CD4-positive, alpha-beta T cell (primary cell): Measurements from ENCODE around the gene RGR. TPM values are rescaled to one million over a fixed set of nuclear protein-coding genes. Genes with fewer than 3 reads are reported as not detected.

Experiments
- ATAC-seq: fragments of 200-7000 bp; cut with Tn5 transposase; one replicate; pipeline ENCODE4 v1.10.0; 2022; ENCODE audit warnings: mild to moderate bottlenecking; ENCODE audit not compliant: poor library complexity
- CTCF ChIA-PET: fragments of 350-600 bp; sonication (Branson Sonifier 250); formaldehyde crosslinking; loops from one replicate; lab custom pipeline; 2021; ENCODE audit warnings: antibody characterized with exemption, inconsistent platforms; lab: Charles Lee
- POLR2A ChIA-PET: fragments of 350-600 bp; sonication (Branson Sonifier 250); formaldehyde crosslinking; loops from one replicate; lab custom pipeline; 2021; ENCODE audit warnings: antibody characterized with exemption, inconsistent platforms; lab: Charles Lee
- DNase-seq, 14 experiments: peaks; one replicate each; pipeline ENCODE4 v3.0.0-alpha.2; 2013 to 2020; ENCODE audit warnings: mixed read lengths in 2 of 14
- H3K27ac ChIP-seq, 2 donors: one replicate each; pipeline versions ENCODE4 v1.5.1 to v1.7.0; 2013; ENCODE audit warnings: low read length in 2 of 2, low read depth in 1 of 2, mild to moderate bottlenecking in 1 of 2
- H3K27me3 ChIP-seq, 2 experiments: 1 replicate in 1 of 2; 2 replicates in 1 of 2; pipeline versions ENCODE4 v1.6.1 to v1.7.0; 2013; ENCODE audit warnings: low read length in 2 of 2, control low read depth in 1 of 2, mild to moderate bottlenecking in 1 of 2, moderate library complexity in 1 of 2; ENCODE audit not compliant: insufficient read depth in 2 of 2, control insufficient read depth in 1 of 2
- H3K36me3 ChIP-seq: one replicate; pipeline ENCODE4 v1.6.1; 2013; ENCODE audit warnings: low read length, control low read depth; ENCODE audit not compliant: insufficient read depth
- H3K4me1 ChIP-seq: one replicate; pipeline ENCODE4 v1.6.1; 2013; ENCODE audit warnings: low read length, control low read depth; ENCODE audit not compliant: insufficient read depth
- H3K4me3 ChIP-seq: one replicate; pipeline ENCODE4 v1.5.1; 2013; ENCODE audit warnings: mild to moderate bottlenecking, low read length, moderate library complexity
- H3K9me3 ChIP-seq, 2 experiments: 1 replicate in 1 of 2; 2 replicates in 1 of 2; pipeline versions ENCODE4 v1.6.1 to v1.7.0; 2013; ENCODE audit warnings: low read length in 2 of 2, mild to moderate bottlenecking in 2 of 2, control low read depth in 1 of 2, moderate library complexity in 1 of 2; ENCODE audit not compliant: control insufficient read depth in 1 of 2, insufficient read depth in 1 of 2
- H3K27ac Mint-ChIP-seq: one replicate; pipeline ENCODE4 v1.8.0; 2020; ENCODE audit warnings: mixed read lengths
- H3K27me3 Mint-ChIP-seq: one replicate; pipeline ENCODE4 v1.8.0; 2021; ENCODE audit warnings: mixed read lengths
- H3K36me3 Mint-ChIP-seq: one replicate; pipeline ENCODE4 v1.8.0; 2021; ENCODE audit warnings: low read depth, mixed read lengths
- H3K4me1 Mint-ChIP-seq: one replicate; pipeline ENCODE4 v1.8.0; 2021; ENCODE audit warnings: low read depth, mixed read lengths
- H3K4me3 Mint-ChIP-seq: one replicate; pipeline ENCODE4 v1.8.0; 2020; ENCODE audit warnings: mild to moderate bottlenecking, mixed read lengths
- H3K9me3 Mint-ChIP-seq: one replicate; pipeline ENCODE4 v1.8.0; 2020; ENCODE audit warnings: mixed read lengths
- intact Hi-C, 2 experiments: fragments of 100-400 bp; cut with DNase I in 1 of 2; cut with micrococcal nuclease in 1 of 2; formaldehyde crosslinking; loops; one replicate each; pipeline versions ENCODE4 v1.15.1 to v1.9.0; 2023 to 2025; cut with DNase I, micrococcal nuclease
- total RNA-seq, 174 experiments: library from RNA in 2 of 174; stranded (reverse) in 2 of 174; gene quantifications; one replicate each; pipeline ENCODE4 v1.2.3 and lab custom pipeline; 2021 to 2026
- TF ChIP-seq, protein P1 (sequence below): fragments of 200-600 bp; IDR thresholded peaks from one replicate; pipeline ENCODE4 v1.8.0; 2022; ENCODE audit warnings: antibody characterized with exemption, mild to moderate bottlenecking

The RGR gene
- total RNA-seq, 2 experiments from 2014 or later, result not detected

DNA sequence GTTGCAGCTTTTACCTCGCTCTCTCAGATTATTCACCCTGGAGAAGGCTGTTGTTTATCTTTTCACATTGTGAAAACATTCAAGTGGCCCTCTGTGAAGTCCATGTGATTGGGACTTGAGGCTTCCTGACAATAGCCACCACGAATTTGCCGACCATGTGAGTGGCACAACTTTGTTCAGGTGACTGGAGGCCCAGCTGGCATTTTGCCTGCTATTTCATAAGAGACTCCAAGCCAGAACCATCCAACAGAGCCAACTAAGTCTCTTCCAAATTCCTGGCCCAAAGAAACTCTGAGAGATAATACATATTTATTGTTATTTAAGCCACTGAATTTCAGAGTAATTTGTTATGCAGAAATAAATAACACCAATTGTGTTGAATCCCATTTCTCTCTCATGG lies 45.4 kb downstream of the RGR start:
- DNase-seq, result no peak
- TF ChIP-seq, protein P1, sequence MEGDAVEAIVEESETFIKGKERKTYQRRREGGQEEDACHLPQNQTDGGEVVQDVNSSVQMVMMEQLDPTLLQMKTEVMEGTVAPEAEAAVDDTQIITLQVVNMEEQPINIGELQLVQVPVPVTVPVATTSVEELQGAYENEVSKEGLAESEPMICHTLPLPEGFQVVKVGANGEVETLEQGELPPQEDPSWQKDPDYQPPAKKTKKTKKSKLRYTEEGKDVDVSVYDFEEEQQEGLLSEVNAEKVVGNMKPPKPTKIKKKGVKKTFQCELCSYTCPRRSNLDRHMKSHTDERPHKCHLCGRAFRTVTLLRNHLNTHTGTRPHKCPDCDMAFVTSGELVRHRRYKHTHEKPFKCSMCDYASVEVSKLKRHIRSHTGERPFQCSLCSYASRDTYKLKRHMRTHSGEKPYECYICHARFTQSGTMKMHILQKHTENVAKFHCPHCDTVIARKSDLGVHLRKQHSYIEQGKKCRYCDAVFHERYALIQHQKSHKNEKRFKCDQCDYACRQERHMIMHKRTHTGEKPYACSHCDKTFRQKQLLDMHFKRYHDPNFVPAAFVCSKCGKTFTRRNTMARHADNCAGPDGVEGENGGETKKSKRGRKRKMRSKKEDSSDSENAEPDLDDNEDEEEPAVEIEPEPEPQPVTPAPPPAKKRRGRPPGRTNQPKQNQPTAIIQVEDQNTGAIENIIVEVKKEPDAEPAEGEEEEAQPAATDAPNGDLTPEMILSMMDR, result no peak
- Histone ChIP-seq H3K4me3 (no peak overlapping the region), H3K27ac (no peak overlapping the region), H3K4me1 (no peaks in the 10 kb centered on the region), H3K36me3 (no peaks in the 10 kb centered on the region), H3K27me3 (no peaks in the 10 kb centered on the region), H3K9me3 (no peaks in the 10 kb centered on the region)
- no peak overlapping the region for H3K4me3 Mint-ChIP-seq
- no peak for ATAC-seq
- intact Hi-C loops, result no loop called here
- H3K27ac Mint-ChIP-seq, result no peak overlapping the region
- CTCF ChIA-PET, result interaction anchor here (1.6 kb wide), 1 partner anchor 44 kb away, joined by 3 read pairs; no protein-coding TSS in a partner anchor
- no peaks in the 10 kb centered on the region for H3K9me3 Mint-ChIP-seq
- H3K27me3 Mint-ChIP-seq, result no peaks in the 10 kb centered on the region
- H3K36me3 Mint-ChIP-seq, result no peaks in the 10 kb centered on the region
- POLR2A ChIA-PET, result no interaction called here
- peaks cover 7% of the 10 kb centered on the region for H3K4me1 Mint-ChIP-seq

DNA sequence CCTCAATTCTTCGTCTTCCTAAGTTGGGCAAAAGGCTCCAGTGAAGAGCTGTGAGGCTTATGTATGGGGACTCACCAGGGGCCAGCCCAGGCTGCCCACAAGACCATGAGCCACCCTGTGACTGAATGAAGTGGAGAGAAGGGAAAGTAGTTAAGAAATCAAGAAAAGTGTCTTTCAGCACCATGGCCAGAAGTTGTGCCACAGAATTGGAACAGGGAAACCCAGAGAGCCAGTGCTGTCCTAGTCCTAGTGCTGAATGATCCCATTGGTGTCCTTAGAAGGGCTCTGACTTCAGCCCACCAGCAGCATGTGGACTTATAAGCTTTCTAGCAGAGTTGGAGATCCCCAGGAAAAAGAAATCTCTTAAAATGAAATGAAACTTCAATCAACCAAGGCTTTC lies 46.5 kb downstream of the RGR start:
- Mint-ChIP-seq H3K4me3 (no peak overlapping the region), H3K27ac (no peak overlapping the region), H3K27me3 (no peaks in the 10 kb centered on the region), H3K4me1 (peaks cover 7% of the 10 kb centered on the region), H3K9me3 (no peaks in the 10 kb centered on the region), H3K36me3 (no peaks in the 10 kb centered on the region)
- intact Hi-C loops, result no loop called here
- TF ChIP-seq, protein P1, result no peak
- H3K9me3 ChIP-seq, result no peaks in the 10 kb centered on the region
- DNase-seq, result no peak
- H3K4me1 ChIP-seq, result no peaks in the 10 kb centered on the region
- H3K36me3 ChIP-seq, result no peaks in the 10 kb centered on the region
- no peak for ATAC-seq
- no peak overlapping the region for H3K27ac ChIP-seq
- no peak overlapping the region for H3K4me3 ChIP-seq
- H3K27me3 ChIP-seq, result no peaks in the 10 kb centered on the region
- ChIA-PET CTCF (interaction anchor here (1.6 kb wide), 1 partner anchor 43 kb away, joined by 3 read pairs; no protein-coding TSS in a partner anchor), POLR2A (no interaction called here)

DNA sequence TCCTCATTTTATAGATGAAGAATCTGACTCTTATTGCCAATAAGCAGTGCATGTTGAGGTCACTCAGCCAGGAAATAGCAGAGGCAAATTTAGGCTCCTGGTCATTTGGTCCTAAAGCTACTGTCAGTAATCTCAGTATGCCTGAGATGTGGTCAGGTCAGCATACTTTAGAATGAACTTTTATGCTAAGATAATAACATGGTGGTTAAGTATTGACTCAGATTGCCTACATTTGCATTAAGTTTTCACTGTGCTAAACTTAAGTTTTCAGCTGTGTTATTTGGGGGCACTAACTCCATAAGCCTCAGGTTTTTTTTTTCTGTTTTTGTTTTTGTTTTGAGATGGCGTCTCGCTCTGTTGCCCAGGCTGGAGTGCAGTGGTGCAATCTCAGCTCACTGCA lies 47.6 kb downstream of the RGR start:
- H3K4me3 Mint-ChIP-seq, result no peak overlapping the region
- Histone ChIP-seq H3K27me3 (no peaks in the 10 kb centered on the region), H3K4me1 (no peaks in the 10 kb centered on the region), H3K9me3 (no peaks in the 10 kb centered on the region), H3K27ac (no peak overlapping the region), H3K36me3 (no peaks in the 10 kb centered on the region), H3K4me3 (no peak overlapping the region)
- POLR2A ChIA-PET, result no interaction called here
- intact Hi-C loops, result no loop called here
- H3K27ac Mint-ChIP-seq, result no peak overlapping the region
- DNase-seq (no peak), ATAC-seq (no peak)
- H3K36me3 Mint-ChIP-seq, result no peaks in the 10 kb centered on the region
- peaks cover 7% of the 10 kb centered on the region for H3K4me1 Mint-ChIP-seq
- TF ChIP-seq, protein P1, result no peak
- CTCF ChIA-PET, result no interaction called here
- H3K27me3 Mint-ChIP-seq, result no peaks in the 10 kb centered on the region
- H3K9me3 Mint-ChIP-seq, result no peaks in the 10 kb centered on the region
